ENCODE results near the gene TMEM231.
"Not testable (repeated sequence)": the region's sequence is repeated elsewhere in the genome, so short reads cannot be mapped to it uniquely, and the experiment has no call there.

TMEM231 gene

DNA sequence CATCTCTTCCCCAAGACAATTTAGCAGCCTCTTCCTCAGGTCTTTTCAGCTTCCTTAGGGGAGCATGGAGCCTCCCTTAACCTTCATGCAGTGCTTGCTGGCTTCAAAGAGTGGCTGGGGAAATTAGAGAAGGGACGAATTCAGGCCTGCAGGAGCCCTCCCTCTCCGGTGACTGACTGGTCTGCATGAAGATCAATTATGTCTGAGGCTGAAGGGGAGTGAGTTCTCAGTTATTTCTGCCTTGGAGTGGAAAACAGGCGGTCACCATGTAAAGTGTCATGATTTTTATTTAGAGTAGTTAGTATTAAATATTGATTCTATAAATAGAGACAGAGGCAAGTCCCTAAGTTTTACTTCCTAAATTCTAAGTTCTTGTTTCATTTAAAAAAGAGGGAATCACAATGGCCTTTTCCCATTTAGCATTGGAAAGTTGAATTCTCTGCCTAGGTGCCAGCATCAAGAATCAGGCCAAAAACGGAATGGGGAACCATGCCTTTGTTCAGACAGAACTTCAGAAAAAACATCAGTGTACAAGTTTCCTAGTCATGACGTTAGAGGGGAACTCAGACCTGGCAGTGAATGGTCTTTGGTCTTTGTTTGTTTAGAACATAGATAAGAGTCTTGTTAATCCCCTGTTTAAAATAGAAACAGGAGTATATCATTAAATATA, 14.5 kb upstream of the TMEM231 start:
- H3K27ac ChIP-seq = no peak overlapping the region
- no peak for DNase-seq (ENCODE audit: low read depth, low spot score)

DNA sequence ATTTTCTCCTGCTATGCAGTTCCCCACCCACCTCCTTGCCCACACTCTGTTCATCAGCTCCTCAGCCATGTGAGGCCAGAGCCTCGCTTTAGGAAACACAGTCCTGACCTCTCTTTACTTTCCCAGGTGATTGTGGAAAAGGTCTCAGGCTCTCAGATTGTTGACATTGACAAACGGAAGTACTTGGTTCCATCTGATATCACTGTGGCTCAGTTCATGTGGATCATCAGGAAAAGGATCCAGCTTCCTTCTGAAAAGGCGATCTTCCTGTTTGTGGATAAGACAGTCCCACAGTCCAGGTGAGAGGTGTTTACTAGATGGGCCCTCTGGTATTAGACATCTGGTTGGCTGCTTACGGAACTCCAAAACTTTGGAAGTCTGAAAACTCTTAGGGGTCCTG, 11.9 kb upstream of the TMEM231 start:
- no peak overlapping the region for H3K27ac ChIP-seq

DNA sequence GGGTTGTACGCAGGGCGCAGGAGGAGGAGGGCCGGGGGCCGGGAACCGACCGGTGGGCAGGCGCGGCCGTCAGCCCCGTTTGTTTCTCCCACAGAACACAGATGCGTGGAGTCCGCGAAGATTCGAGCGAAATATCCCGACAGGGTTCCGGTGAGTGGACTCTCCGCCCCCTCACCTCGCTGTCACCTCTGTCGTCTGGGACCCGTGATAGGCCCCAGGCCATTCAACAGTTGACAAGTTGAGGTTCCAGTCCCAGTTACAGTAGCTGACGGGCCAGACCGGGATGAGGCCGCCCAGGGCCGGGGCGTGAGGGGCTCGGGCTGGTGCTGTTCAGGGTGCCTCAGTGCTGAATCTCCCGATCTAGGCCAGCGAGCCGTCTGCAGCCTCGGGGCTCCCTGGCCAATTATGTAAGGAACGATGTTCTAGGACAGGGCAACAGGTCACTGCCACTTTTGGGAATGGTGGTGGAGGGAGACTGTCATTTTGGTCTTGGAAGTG, 10.8 kb upstream of the TMEM231 start:
- DNase-seq (ENCODE audit: low read depth, low spot score) = no peak
- peak overlapping the region; percentile 59 for H3K27ac ChIP-seq

More for the DNA sequence above, 11.9 kb upstream of the TMEM231 start:
- no peak for DNase-seq (ENCODE audit: low read depth, low spot score)

DNA sequence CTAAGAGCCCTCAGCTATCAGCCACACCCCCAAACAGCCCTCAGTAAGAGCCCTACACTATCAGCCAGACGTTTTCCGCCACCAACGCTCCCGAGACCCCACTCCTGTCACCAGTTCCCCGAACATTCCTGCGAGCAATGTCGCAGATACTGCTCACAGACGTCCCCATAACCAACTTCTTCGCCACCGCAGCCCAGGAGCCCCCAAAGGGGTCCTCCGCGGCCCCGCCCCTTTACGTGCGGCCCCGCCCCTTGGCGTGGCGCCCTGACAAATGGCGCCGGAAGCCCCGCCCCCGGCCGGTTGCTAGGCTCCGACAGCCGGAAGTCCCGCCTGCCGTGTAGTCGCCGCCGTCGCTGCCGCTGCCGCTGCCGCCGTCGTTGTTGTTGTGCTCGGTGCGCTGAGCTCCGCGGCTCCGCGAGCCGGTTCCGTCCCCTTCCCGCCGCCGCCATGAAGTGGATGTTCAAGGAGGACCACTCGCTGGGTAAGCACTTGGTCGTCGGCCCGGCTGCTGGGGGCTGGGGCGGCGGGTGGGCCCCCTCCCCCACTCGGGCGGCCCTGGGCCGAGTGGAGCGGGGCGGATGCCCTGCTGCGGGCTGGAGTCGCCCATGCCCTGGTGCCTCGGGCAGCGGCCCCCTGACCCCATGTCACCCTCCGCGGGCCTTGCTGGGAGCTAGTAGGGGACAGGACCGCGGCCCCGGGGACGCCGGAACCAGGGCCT, 10.1 kb upstream of the TMEM231 start, which contains the start of gene GABARAPL2:
GABARAPL2 (plus strand) TSS at position 340 of the 718 bp plus-strand sequence; CDS start at position 448, 108 bp downstream.
- DNase-seq (ENCODE audit: low read depth, low spot score) = no peak
- peak within 1 kb of the TSS; percentile 59 for H3K27ac ChIP-seq

DNA sequence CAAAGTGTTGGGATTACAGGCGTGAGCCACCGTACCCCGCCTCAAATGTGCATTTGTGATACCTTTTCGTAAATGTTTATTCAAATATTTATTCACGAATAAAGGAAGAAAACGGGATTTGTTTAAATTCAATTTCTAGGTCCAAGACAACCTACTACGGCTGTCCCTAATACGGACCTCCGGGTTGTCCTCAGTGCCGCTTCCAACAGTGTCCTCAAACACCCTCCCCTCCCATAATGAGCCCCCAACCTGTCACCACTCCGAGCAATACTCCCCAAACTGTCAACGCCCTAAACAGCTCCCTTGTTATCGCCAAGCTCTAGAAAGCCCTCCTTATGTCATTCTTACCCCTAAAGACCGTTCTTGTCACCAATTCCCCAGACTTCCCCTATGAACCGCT, 9.6 kb upstream of the TMEM231 start:
- no peak for DNase-seq (ENCODE audit: low read depth, low spot score)
- H3K27ac ChIP-seq = peak overlapping the region; percentile 59

DNA sequence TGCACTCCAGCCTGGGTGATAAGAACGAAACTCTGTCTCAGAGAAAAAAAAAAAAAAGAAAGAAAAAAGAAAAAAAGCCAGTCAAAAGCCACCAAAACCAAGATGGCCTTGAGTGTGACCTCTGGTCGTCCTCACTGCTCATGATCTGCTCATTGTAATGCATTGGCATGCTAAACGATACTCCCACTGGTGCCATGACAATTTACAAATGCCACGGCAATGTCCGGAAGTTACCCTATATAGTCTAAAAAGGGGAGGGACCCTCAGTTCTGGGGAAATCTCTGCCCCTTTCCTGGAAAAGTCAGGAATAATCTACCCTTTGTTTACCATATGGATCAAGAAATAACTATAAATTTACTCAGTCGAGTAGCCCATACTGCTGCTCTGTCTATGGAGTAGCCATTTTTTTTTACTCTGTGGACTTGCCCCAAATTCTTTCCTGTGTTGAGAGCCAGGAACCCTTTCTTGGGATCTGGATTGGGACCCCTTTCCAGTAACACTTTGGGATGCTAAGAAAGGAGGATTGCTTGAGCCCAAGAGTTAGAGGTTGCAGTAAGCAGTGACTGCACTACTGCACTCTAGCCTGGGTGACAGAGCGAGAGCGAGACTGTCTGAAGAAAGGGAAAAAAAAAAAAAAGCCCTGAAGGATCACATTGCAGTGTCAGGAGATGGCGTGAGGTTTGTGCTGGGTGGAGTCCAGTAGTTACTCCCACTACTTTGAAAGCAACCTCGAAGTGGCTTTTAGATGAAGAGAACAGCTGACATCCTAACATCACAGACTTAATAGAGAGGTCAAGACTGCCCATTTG, 3.7 kb upstream of the TMEM231 start:
- DNase-seq (ENCODE audit: low read depth, low spot score) = no peak

DNA sequence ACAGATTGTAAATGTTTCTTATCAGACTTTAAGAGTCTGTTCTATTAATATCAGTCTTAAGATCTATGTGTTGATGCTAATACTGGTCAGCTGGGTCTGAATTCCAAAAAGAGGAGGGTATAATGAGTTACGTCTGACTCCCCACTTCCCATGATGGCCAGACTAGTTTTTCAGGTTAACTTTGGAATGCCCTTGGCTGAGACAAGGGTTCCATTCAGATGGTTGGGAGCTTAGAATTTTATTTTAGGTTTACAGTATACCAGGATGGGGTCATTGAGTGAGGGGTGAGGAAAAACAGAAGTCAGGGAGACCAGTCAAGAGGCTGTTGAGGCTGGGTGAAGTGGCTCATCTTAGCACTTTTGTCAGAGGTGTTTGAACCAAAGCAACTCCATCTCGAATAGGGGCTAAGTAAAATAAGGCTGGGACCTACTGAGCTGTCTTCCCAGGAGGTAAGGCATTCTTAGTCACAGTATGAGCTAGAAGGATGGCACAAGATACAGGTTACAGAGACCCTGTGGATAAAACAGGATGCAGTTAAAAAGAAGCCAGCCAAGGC, 2.9 kb upstream of the TMEM231 start:
- H3K27ac ChIP-seq = peak overlapping the region; percentile 35
- DNase-seq (ENCODE audit: low read depth, low spot score) = no peak

More for the DNA sequence above, 3.7 kb upstream of the TMEM231 start:
- peak overlapping the region; percentile 35 for H3K27ac ChIP-seq

DNA sequence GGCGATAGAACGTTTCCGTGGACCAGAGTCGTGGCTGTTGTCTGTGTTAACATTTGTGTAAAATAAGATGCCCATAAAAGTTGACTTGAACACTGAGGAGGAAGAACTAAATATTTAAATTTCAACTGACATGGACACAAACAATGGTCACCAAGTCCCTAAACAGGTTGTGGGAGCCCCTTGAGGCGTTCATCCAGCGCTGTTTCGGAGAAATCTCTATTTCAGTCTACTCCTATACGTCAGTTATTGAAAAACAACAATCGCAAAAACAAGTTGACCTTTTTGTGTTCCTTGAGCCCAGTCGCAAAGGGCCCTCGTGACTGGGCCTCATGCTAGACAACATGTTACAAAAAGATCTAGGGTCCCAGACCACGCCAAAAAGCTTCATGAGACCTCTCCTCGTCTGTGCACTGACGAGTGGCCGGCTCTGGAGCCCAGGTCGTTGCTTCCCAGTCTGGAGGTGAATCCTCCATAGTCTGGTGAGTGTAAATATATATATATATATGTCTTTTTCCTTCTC, 439 bp upstream of the TMEM231 start:
- no peak for DNase-seq (ENCODE audit: low read depth, low spot score)
- H3K27ac ChIP-seq = peak overlapping the region; percentile 63

DNA sequence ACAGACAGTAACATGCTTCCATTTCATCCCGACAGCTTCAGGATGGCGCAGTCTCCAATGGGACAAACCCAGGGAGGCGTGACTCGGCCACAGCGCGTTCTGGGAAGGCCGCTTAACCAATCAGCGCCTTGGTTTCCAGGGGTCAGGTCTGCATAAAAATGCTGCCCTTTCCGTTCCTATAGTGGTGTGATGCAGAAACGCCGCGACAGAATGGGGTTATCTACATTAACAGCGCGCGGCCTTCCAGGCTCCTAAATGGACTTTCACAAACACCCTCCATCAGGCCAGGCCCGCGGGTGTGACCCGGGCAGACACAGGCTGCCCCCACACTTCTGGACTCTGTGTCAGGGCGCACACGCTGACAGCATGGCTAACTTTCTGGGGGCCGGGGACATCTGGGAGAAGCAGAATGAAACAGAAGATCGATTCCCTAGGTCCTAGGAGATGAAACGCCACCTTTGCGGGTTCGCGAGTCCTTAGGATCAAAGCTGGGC, 792 bp downstream of the TMEM231 start:
- peak overlapping the region; percentile 63 for H3K27ac ChIP-seq
- DNase-seq (ENCODE audit: low read depth, low spot score) = no peak

DNA sequence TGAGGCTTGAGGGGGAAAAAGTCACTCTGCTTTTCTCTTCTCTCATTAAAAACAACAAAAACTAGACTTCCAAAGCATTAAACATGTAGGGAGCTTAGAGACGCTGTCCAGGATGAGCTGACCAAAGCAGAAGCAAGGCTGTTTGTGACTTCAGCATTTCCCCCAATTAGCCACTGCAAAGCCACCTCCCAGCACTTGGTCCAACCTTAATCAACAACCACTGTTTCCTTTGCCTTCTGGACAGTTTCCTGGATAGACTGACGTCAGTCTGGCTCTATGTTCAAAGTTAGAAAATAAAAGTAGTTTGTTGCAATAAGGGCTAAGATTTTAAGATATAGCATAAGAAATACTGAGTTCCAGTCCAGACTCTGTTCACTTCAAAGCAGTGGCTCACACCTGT, 3.1 kb downstream of the TMEM231 start:
- no peak for DNase-seq (ENCODE audit: low read depth, low spot score)
- H3K27ac ChIP-seq = no peak overlapping the region

DNA sequence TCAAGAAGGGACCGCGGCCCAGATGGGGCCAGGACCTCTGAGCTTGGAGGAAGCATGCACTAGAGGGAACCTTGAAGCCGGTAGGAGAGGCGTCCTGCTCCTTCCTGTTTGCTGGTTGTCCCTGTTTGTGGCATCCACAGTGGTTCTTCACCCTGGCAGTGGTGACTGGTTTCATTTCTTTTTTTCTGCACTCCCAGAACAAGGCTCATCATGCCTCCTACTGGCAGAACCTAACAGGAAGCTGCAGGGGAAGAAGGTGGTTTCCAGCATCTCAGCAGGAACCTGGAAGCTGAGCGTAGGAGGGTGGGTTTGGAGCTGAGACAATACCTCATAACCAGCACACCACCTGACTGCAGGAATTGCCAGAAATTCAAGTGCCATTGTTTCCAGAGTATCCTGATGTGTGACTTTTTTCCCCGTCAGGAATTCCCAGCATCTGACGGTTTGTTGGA, 5.8 kb downstream of the TMEM231 start:
- H3K27ac ChIP-seq = peak overlapping the region; percentile 16
- DNase-seq (ENCODE audit: low read depth, low spot score) = peak; percentile 51

DNA sequence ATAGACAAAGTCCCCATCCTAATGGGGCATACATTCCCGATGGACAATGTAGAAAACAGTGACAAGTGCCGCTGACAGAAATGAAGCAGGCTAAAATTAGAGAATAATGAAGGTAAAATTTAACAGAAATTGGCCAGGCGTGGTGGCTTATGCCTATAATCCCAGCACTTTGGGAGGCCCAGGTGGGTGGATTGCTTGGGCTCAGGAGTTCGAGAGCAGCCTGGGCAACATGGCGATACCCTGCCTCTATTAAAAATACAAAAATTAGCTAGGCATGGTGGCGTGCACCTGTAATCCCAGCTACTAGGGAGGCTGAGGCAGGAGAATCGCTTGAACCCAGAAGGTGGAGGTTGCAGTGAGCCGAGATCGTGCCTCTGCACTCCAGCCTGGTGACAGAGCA, 7.6 kb downstream of the TMEM231 start:
- DNase-seq (ENCODE audit: low read depth, low spot score) = not testable (repeated sequence)

DNA sequence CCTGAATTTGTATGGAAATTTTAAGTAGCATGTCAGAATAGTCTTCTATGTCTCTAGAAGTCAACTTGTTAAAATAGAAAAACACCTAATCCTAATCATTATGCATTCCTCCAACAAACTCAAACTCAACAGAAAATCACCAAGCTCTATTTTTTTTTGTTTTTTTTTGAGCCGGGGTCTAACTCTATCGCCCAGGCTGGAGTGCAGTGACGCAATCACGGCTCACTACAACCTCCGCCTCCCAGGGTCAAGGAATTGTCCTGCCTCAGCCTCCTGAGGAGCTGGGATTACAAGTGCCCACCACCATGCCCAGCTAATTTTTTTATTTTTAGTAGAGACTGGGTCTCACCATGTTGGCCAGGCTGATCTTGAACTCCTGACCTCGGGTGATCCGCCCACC, 9.8 kb downstream of the TMEM231 start:
- DNase-seq (ENCODE audit: low read depth, low spot score) = no peak
- no peak overlapping the region for H3K27ac ChIP-seq

More for the DNA sequence above, 7.6 kb downstream of the TMEM231 start:
- H3K27ac ChIP-seq = not testable (repeated sequence)

DNA sequence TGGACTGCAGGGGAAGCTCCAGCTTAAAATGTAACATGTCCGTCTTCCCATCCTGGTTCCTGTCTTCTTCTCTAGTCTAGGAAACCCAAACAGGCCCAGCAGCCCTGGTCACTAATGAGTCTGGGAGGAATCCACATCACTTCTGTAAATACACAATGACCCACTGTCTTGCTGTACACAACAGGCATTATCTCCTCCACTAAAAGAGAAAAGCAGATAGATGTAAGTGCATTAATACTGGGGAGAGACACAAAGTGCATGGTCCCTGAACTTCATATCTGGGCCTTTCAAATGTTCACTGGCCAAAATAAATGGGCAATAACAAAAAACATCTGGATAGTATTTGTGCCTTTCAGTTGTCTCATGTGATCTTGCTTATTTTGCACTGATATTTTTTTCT, 10.2 kb downstream of the TMEM231 start:
- not testable (repeated sequence) for H3K27ac ChIP-seq; DNase-seq (ENCODE audit: low read depth, low spot score)

DNA sequence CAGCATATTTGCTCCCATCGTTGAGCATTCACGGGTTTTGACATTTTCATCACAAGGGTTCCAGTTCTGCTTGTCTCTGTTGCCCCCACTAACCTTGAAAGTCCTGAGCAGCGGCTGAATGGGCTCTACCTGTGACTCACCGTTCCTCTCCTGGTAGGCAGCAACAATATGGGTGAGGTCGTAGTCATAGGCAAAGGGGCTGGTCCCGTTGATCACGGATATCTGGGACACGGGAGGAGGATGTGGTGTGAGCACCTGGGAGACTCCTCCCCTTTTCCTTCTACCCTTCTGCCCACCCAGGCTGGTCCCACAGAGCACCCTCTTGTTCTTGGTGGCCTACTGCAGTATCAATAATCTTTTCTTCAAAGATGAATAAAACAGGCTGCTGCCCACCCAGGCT, 13.6 kb downstream of the TMEM231 start:
- not testable (repeated sequence) for DNase-seq (ENCODE audit: low read depth, low spot score); H3K27ac ChIP-seq

DNA sequence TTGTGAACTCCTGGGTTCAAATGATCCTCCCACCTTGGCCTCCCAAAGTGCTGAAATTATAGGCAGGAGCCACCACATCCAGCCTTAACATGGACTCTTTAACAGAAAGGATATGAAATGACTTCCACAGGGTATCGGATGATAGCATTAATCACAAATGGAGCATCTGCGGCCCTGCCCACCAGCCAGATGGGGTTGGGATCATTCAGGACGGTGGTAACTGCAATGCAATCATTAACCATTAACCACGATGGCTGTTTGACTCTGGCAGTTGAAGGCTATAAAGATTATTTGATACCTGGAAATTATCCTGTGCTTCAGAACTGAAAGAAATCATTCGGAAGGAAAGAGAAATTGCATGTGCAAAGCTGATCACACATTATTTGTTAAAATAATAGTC, 14.8 kb downstream of the TMEM231 start:
- DNase-seq (ENCODE audit: low read depth, low spot score) = no peak
- H3K27ac ChIP-seq = no peak overlapping the region

DNA sequence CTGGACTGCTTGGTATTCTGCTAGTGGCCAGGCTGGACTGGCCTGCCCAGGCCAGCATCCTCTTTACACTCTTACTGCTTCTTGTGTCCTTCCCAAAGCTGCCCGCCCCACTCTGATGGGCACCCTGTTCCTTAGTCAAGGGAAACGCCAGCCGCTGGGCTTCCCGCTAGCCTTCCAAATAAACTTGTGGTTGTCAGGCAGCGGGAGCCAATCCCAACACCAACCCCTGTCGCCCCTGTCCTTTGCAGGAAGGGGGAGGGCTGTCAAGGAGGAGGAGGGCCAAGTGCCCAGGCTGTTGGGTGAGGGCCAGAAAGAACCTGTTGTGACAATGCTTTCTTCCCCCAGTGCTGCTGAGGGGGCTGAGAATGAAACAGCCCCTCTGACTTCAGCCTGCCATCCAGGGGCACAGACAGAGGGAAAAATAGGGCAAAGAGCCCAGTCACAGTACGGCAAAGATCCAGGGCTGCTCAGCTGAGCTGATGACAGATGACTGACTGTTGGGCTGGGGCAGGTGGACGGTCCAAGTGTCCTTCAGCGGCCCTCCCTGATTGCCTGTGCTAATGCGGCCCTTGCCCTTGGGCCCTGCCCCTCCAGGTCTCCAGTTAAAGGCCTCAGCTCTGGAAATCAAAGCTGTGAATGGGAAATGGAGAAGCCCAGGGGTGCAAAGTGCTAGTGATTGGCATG, 17.0 kb downstream of the TMEM231 start:
- not testable (repeated sequence) for H3K27ac ChIP-seq; DNase-seq (ENCODE audit: low read depth, low spot score)

DNA sequence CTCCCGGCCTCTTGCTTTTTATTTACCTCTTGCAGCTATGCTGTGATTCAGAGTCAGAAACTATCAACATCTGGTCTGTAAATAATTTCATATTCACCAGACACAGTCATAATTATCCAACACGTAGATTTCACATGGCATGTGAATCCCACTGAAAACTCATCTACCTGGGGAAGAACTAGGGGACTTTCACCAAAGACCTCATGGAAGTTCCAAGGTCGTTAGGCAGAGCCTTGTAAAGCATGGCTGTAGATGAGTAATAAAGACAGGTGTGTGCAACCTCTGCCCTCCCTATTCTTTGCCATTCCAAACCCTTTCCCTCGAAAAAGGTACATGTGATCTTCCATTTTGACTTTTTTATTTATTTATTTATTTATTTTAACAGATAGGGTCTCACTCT, 18.3 kb downstream of the TMEM231 start:
- DNase-seq (ENCODE audit: low read depth, low spot score) = no peak

DNA sequence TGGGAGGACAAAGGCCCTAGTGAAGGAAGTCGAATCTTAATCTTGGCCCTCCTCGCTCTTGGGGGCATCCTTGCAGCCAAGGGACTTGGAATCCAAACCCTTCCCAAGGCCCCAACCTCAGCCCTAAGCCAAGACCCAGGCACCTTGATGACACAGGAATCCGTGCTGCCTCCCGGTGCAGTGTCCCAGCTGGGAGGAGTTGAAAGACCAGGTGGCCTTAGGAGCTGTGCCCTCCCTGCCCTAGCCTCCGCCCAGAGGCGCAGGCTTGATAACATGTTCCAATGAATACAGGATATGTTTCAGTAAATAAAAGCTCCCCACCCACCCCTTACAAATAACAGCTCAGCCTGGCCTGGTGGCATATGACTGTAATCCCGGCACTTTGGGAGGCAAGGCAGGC, 20.2 kb downstream of the TMEM231 start, which contains the start of gene CHST5:
CHST5 (minus strand) TSS at position 208 of the 400 bp plus-strand sequence. CDS start 5,724 bp downstream, outside the sequence.
- no peak within 1 kb of the TSS for H3K27ac ChIP-seq
- DNase-seq (ENCODE audit: low read depth, low spot score) = no peak

More for the DNA sequence above, 18.3 kb downstream of the TMEM231 start:
- no peak overlapping the region for H3K27ac ChIP-seq
